GF-D8 (cell line): ENCODE data around the gene SCNN1A.

Experiments used
- DNase-seq: peaks from one replicate; lab custom pipeline; 2025; lab: John Stamatoyannopoulos, UW

Gene SCNN1A

DNA sequence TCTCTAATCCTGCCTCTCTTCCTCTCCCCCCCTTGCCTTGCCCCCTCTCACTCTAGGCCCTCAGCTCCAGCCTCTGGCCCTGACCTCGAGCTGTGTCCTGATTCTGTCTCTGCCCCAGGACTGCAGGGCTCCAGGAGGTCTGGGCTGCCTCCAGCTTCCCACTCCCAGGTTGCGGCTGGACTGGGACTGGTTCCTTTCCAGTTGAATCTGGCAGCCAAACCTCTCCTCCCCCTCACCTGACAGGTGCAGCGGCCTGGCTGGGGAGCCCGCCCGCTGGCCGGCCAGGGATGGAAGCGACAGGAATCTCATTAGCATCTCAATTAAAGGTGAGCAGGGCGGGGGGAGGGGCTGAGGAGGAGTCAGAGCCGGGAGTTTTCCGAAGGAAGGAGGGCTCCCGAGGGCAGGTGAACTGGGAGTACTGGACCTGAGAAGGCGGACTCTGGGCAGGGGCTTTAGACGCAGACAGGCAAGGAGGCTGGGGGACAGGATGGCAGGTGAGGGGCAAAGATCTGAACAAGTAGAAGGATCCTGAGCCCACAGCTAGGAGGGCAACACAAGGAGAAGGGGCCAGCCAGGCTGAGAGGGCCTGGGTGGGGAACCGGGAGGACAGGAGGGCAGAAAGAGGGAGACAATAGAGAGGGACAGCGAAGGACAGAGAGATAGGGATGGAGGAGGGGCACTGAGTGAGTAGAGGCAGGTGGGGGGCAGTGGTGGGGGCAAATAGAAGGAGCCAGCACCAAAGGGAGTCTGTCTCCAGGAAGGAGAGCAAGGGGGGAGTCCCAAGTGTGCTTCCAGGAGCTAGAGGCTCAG, at the start of gene SCNN1A:
SCNN1A (minus strand) TSS at position 295 of the 810 bp plus-strand sequence. CDS start 780 bp downstream, outside the sequence.
- DNase-seq = no peak

DNA sequence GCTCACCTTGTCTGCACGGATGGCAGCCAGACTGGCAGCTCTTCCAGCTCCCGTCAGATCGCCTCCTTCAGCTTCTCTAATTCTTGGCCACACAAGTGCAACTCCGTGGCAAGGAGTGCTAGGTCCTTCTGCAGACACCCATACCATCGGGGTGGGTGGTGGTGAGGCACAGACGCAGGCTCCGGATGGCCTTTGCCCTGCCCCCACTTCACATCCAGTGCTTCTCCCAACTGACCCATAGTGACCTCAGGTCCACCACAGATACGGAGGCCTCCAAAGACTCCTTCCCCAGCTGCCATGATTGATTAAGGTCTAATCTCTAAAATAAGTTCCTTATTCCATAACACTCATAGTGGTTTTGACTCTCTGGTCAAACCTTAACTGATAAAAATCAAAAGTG, 49.5 kb upstream of the SCNN1A start:
- peak; percentile 68 for DNase-seq

DNA sequence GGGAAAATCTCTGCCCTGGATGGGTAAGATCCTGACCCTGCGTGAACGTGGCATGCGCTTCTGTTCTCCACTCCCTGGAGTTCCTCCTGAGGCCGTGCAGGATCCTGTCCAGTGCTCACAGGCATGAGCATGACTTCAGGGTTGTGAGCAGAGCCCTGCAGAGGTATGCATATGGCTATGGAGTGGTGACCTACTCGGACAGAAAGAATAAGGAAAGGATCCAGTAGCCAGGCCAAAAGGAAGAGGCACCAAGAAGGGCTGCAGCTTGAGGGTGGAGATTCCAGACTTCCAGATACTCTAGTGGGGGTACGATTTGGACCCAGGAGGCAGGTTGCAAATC, 48.6 kb upstream of the SCNN1A start:
- no peak for DNase-seq

DNA sequence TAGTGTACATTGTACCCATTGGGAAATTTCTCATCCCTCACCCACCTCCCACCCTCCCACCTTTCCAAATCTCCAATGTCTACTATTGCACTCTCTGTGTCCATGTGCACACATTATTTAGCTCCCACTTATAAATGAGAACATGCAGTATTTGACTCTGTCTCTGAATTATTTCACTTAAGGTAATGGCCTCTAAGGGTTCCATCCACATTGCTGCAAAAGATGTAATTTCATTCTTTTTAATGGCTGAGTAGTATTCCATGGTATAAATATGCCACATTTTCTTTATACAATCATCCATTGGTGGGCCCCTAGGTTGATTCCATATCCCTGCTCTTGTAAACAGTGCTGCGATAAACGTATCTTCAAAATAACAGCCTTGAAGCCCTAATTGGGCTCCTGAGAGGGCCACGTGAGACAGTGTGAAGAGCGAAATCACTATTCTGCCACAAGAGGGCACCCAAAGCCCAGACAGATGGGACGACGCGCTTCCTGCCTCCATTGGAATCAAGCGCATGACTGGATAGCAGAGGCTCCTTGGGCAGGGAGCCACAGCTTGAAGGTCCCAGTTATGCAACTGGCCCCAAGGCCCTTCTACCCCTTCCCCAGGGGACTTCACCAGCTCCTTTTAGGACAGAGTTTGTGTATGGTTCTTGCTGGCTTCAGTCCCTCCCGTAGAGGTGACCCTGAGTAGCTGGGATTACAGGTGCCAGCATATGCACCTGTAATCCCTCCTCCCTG, 48.1 kb upstream of the SCNN1A start:
- DNase-seq = peak; percentile 73

DNA sequence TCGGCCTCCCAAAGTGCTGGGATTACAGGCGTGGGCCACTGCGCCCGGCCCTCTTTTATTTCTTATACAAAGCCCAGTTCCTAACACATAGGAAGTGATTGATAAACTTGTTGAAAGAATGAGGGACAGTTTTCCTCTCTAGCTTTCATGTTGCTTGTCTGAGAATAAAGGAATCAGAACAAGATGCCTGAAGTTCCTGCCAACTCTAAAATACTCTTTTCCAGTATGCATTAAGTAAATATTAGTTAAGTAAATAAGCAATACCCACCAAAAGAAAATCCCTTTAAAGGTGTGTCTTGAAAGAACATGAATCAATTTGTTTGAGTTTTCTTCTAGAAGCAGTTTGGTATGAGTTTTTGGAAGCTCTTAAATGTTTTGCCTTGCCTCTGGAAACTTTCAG, 45.0 kb upstream of the SCNN1A start:
- no peak for DNase-seq

DNA sequence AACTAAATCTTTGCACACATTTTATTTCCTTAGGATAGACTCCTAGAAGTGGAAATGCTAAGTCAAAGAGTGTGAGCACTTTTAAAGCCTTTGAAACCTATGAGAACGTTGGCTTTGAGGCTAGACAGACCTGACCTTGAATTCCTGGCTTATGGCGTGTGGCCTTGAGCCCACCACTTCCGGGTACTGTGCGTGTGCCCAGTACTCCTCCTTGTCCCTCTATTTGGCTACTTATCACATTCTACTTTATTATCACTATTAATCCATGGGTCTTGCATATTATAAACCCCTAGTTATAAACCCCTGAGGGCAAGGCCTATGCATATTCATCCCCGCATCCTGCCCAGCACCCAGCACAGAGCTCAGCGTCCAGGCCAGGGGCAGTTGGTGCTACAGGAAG, 43.4 kb upstream of the SCNN1A start:
- DNase-seq = no peak

DNA sequence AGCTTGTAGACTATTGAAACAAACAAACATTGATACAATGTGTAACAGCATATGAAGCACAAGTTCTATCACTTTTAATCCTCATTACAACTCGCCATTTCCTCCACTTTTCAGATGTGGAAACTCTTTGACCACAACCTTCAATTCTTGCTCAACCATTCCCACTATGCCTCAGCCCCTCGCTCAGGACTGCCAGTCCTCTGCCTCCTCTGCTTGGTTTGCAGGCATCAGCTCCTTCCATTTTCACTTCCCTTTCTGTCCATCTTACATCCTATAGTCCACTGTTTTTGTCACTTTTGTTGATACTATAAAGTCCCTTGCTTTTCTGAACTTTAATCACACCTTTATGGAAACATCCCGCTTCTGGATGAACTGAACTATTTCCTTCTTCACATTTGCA, 41.2 kb upstream of the SCNN1A start:
- peak; percentile 48 for DNase-seq

DNA sequence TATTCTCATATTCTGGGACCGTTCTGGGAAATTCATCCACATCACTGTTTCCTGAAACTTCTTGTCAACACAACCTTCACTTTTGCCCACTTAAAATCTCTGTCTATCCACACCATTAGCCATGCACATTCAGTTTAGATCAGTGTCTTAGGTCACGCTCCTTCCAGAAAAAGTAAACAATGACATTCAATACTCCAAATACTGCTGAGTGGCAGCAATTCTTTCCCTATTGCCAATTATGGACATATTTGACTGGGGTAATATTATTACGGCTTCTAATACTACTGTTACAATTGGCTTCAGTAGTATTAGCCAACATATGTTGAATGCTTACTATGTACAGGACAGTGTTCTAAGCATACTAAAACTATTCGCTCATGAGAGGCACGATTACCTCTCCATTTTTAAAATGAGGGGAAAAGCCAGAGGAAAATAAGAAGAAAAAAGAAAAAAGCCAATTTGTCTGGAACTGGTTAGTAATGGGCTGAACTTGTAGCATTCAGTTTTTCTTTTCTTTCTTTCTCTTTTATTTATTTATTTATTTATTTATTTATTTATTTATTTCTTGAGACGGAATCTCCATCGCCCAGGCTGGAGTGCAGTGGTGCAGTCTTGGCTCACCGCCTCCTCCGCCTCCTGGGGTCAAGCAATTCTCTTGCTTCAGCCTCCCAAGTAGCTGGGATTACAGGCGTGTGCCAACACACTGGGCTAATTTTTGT, 32.0 kb upstream of the SCNN1A start:
- no peak for DNase-seq

DNA sequence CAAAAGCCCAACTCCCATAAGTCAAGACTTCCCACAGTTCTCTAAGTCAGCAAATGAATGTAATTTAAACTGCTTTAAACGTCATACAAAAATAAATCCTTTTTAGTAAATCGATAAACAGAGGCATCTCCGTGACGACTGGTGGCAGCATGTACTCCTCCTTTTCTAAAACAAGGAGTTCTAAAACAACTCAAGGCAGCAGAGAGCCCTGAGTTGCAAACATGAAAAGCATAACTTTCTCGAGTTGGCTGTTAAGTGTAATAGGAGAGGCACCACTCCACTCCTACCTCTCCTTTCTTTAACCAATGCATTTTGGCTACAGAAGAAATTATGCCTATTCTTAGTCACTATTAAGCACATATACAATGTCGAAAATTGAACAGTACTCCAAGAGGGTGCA, 30.6 kb upstream of the SCNN1A start:
- no peak for DNase-seq

DNA sequence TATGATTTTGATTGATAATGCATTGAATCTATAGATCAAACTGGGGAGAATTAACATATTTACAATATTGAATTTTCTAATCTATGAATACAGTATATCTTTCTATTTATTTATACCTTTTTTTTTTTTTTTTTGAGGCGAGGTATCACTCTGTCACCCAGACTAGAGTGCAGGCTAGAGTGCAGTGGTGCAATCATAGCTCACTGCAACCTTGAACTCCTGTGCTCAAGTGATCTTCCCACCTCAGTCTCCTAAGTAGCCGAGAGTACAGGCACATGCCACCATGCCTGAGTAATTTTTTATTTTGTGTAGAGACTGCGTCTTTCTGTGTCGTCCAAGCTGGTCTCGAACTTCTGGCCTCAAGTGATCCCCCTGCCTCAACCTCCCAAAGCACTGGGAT, 29.0 kb upstream of the SCNN1A start:
- DNase-seq = no peak

DNA sequence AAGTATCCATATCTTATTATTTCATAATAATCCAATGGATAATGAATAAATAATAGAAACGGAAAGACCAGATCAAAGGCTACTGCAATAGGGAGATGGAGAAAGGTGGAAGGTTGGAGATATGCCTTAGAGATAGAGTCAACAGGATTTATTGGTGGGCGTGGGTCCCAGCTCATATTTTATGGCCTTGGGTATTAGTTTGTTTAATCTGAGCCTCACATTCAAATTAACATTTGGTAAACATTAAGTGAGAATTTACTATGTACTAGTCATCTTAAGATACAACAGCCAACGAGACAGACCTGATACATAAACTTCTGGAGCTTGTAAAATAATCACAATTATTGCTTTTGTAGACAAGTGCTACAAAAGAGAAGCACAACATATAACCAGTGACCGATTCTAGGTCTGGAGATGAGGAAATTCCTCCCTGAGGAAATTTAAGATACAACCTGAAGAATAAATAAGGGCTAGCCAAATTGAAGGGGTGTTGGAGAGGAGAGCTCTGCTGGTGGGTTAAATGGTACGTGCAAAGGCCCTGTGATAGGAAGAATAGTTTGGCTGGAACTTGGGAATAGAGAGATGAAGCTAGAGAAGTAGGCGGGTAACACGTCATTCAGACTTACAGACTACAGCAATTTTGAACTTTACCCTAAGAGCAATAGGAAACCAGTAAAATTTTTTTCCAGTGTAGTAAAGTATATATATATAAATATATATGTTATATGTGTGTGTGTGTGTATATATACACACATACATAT, 24.7 kb upstream of the SCNN1A start:
- DNase-seq = no peak

DNA sequence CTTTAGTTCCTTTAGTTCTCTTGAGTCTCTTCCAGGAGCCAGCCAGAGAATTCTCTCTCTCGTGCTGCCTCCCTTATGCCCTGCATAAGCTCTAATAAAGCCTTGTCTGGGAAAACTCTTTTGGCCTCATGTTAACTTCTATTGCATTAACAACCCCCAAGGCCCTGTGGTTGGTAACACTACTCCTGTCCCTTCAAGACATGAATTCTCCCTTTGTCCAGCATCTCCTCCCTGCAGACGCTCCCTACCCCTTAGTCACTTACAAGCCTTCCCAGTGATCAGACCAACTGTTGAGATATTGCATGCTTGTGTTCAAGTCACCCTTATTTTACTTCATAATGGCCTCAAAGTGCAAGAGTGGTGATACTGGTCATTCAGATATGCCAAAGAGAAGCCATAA, 20.7 kb upstream of the SCNN1A start:
- DNase-seq = no peak

DNA sequence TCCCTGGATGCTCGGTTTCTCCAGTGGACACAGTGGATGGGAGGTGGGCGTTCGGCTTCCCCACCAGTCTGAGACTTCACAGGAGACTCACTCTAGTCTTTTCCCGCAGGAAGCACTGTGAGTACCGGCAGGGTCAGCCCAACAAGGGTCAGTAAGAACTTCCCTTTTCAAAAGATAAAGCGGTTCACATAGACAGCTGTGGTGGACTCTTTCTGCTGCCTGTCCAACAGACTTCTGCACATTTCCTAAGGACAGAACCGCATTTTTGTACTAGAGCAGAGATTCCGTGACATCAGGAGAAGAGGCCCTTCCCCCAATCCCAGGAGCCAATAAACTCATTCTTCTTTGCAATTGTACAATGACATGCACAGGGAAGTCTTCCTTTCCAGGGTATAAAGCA, 19.0 kb upstream of the SCNN1A start:
- DNase-seq = no peak

DNA sequence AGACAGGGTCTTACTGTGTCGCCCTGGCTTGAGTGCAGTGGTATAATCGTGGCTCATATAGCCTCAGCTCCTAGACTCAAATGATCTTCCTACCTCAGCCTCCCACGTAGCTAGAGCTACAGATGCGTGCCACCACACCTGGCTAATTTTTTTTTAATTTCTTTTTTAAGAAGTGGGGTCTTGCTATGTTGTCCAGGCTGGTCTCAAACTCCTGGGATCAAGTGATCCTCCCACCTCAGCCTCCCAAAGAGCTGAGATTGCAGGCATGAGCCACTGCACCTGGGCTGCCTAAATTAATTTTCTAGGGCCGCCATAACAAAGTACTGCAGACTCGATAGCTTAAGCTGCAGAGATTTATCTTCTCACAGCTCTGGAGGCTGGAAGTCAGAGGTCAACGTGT, 17.7 kb upstream of the SCNN1A start:
- no peak for DNase-seq

DNA sequence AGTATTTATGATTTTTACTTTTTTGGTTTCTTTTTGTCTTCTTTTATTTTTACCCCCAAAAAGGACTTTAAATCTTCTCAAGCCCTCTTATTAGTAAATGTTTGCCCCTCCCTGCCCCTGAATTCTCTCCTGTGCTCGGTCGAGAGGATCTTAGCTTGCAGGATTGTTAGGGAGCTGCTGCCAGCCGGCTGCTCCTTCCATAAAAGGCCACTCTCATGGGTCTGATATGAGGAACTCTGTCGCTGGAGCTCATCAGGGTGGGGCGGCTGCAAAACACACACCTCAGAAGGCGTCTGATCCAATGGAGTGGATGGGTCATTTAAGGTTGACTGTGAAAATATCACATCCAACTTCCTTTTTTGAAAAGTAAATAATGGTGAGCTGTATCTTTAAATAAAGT, 17.1 kb upstream of the SCNN1A start:
- no peak for DNase-seq

DNA sequence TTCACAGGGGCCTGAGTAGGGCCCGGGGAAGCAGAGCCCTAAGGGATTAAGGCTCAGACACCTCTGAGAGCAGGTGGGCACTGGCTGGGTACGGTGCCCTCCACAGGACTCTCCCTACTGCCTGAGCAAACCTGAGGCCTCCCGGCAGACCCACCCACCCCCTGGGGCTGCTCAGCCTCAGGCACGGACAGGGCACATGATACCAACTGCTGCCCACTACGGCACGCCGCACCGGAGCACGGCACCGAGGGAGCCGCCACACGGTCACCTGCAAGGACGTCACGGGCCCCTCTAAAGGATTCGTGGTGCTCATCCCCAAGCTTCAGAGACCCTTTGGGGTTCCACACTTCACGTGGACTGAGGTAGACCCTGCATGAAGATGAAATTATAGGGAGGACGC, 15.7 kb upstream of the SCNN1A start:
- no peak for DNase-seq

DNA sequence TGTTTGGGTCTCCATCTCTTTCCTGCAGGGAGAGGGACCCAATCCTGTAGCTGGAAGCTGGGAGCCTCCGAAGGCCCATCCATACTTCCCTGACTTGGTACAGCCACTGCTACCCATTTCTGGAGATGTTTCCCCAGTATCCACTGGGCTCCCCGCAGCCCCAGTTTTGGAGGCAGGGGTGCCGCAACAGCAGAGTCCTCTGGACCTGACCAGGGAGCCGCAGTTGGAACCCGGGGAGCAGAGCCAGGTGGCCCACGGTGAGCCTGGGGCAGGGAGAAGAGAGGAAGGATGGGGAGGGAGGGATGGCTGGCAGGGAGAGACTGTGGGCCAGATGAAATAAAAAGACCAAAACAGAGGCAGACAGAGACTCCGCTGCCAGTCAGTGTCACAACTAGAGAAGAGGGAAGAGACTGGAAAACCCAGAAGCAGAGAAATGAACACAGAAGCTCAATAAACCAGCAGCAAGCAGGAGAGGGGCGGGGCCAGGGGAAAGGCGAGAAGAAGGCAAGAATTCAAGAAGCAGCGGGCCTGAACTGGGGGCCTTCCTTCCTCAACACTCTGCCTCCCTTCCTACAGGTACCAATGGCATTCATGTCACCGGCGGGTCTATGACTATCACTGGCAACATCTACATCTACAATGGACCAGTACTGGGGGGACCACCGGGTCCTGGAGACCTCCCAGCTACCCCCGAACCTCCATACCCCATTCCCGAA, 14.9 kb upstream of the SCNN1A start:
- DNase-seq = no peak

DNA sequence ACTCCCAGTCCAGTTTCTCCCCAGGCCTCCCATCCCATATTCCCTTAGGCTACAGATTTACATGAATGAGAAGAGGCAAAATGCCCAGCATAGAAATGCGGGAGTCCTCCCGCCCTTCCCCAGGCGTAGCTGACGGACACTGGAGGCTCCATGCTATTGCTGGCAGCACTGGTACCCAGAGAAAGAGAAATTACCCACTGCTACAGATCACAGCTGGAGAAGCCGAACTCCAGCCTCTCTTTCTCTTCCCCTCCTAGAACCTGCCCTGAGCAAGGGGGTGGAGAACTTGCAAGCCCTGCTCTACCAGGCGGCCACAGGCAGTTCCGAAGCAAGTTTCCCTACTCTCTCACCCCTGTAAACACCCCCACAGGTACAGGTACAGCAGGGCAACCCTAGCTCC, 12.2 kb upstream of the SCNN1A start:
- DNase-seq = no peak

DNA sequence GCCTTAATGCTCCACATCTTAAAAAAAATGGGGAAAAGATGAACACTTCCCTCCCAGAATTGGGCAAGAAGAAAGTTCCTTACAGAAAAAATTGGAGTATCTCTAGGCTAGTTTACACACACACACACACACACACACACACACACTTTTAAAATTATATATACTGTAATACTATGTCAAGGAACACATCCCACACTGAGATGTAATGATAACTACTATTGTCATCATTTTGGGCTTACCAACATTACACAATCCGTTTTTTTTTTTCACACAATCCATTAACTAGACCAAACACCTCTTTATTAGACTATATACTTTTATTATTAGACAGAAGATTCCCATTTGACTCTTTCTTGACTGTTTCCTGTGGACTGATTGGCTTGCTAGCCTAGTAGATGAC, 11.1 kb upstream of the SCNN1A start:
- DNase-seq = no peak

DNA sequence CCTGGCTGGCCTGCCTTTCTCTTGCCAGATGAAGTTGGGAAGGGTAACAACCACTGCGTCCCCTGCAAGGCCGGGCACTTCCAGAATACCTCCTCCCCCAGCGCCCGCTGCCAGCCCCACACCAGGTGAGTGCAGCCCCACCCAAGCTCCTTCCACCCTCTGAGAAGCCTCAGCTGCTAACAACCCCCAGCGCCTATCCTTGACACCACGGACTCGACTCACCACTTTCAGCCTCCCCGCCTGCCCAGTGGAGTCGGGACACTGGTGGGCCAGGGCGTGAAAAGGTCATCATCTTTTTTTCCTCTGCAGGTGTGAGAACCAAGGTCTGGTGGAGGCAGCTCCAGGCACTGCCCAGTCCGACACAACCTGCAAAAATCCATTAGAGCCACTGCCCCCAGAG, 10.7 kb upstream of the SCNN1A start:
- DNase-seq = no peak
